ENCODE results near the gene FGF12.

DNA sequence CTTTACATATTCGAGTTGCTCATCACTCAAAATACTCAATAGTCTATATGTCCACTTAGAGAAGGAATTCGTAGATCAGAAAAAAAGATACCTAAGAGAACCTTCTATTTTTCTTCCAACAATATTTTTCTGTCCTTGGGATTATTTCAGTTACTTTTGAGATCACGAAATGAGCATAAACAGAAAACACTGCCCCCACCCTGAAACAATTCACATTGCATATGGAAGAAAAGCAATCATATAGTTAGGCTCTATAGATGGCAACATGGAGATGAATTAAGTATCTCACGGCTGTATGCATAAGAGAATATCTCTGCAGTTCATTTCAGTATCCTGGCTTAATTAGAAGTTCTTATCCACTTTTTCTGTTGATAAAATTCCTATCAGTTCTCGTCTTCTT is 391.1 kb downstream of the FGF12 start:
- peak; percentile 9; the same call in 1 of the 2 replicates for TF ChIP-seq CTCF (IDR thresholded peaks at IDR 0.05; ENCODE audit: low read length)
- no peak for TF ChIP-seq EZH2 (IDR thresholded peaks at IDR 0.05; ENCODE audit: borderline replicate concordance, low read length)
